ELF-1 (cell line): Measurements from ENCODE around the gene SLC18B1.
"Not testable (repeated sequence)": the region's sequence is repeated elsewhere in the genome, so short reads cannot be mapped to it uniquely, and the experiment has no call there.

Experiments used
- DNase-seq: peaks from one replicate; pipeline ENCODE4 v3.0.0-alpha.2; 2016; ENCODE audit warnings: low read depth, low spot score

The SLC18B1 gene

DNA sequence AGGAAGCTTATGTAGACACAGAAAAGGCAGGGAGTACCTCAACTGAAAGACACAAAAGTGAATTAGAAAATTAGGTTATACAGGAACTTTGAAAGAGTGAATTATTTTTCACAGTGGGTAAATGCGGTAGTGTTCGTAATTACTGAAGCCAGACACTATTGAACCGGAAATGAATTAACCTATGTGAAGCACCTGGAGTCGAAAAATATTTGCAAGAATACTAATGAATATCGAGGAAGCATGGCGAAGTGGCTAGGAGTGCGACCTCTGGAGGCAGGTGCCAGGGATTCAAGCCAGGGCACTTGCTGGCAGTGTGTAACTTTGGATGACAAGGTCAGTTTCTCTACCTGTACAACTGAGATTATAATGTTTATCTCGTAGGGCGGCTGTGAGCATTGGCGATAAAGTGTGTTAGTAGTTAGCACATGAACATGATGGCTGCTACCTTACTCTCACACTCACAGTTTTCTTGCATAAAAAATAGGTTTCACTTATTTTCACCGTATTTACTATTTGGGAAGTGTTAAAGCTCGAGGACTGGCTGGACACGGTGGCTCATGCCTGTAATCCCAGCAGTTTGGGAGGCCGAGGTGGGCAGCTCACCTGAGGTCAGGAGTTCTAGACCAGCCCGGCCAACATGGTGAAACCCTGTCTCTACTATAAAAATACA lies 567 bp upstream of the SLC18B1 start:
- DNase-seq, result peak; percentile 59

DNA sequence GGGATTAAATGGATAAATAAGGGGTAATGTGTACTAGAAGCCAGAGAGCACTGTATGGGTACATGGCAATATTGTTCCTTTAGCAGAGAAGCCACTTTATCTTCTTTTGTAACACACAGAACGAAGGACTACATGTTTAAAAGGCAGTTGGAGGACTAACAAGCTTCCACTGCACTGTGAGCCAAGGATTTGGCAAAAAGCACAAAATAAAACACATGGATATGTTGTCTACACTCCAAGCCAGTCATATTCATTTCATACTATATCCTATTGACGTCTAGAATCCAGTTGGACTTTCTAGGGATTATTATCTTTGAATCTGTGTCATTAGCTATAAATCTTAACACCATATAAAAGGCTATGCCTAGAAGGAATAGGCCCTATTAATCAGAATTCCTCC lies 3.0 kb downstream of the SLC18B1 start:
- DNase-seq, result no peak

DNA sequence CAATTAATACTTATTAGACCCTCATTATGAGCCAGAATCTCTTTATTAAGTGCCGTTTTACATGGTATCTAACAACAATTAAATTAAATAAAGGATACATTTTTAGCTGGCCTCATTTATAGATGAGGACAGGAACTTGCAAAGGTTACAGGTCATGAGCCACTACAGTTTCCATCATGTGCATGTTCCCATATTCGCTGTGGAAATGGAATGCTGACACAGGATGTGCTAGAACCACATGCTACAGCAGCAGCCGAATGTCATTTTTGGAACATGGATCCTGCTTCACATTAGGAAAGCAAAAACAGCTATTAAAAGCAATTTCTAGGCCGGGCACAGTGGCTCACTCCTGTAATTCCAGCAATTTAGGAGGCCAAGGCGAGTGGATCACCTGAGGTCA lies 5.9 kb downstream of the SLC18B1 start:
- DNase-seq, result no peak

DNA sequence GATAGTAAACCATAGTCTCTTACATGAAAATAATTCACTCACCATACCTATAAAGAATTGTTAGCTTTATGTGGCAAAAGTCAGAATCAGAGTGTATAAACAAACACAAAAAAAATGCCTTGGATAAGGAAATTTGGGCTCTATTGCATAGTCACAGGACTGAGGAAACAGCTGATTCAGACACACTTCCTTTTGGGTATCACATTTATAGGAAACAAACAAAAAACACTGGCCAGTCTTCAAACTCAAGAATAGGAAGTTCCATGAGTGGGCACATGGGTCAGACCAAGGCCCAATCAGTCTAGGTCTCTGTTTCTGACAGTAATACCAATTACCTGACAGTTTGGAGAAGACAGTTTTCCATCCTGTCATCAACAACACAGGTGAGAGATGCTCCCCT lies 8.0 kb downstream of the SLC18B1 start:
- no peak for DNase-seq

DNA sequence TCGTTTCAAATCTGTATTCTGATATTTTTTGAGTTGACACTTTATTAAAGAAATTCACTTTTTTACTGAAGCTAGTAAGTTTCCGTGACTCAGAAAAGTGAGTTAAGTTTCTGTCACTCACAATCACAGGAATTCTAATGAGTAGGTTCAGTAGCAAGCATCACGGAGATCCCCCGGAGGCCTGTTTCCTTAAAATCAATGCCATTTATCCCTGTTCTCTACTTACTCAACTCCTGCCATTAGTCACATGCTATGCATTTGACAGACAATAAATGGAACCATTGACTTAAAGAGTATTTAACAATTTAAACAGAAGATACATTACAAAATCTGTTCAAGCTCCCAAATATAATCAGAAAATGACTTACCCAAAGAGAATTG lies 9.1 kb downstream of the SLC18B1 start:
- no peak for DNase-seq

DNA sequence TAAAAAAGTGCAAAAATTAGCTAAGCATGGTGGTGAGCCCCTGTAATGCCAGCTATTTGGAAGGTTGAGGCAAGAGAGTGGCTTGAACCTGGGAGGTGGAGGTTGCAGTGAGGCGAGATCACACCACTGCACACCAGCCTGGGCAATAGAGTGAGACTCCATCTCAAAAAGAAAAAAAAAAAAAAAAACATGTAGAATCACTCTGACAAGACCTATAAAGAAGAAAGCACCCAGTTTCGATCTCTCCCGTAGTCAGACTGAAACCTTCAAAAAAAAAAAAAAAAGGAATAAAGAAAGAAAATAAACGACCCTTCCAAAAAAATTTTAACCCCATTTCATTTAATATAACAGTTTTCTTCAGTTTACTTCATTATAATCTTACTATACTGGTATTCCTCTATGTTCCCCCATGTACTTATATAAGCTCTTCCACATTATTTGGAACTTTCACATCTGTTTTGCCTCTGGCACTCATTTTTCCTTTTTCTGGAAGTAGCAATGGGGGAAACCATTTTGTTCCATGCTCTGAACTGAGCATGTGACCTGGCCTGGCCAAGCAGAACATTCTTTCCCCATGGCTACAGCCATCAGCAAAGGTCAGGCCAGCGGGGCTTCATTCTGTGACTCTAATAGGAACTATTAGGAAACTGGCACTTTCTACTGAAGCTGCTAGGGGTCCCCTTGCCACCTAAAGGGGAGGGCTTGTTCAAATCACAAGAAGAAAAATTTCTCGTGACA lies 9.6 kb downstream of the SLC18B1 start:
- DNase-seq, result peak; percentile 8

DNA sequence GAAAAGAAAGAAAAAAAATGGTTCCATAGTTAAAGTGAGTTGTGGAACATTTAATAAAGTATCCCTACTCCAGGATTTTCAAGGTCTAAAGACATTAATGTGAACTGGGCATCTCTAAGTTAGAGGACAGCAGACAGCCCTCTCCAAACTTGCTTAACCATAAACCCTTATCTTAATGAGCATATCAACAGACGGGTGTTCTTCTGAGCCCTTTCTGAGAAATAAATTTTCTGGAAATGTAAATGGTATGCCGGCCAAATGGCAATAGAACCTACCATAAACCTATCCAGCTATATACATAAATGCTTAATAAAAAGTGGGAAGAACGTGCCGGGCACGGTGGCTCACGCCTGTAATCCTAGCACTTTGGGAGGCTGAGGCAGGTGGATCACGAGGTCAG lies 12.5 kb downstream of the SLC18B1 start:
- DNase-seq, result no peak

DNA sequence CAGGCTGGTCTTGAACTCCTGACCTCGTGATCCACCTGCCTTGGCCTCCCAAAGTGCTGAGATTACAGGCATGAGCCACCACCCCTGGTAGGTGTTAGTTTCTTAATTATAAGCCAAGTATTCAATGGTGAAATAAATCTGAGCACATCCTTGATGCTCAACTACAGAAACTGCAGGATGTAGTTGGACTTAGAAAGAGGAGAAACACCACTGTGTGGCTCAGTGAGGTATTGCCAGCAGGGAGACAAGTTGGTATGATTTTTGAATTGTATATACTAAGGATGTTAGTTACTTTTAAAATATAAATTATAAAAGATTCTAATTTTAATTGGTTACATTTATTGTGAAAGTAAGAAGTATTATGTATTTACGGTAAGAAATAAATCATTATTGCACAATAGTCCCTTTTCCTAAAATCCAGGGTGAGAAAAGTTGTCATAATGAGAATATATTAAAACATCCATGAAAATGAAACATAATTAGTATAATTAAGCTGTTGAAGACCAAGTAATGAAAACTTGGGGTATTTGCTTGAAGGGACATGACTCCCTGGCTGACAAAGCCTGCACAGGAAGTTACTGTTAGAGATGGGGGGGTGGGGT lies 17.6 kb downstream of the SLC18B1 start:
- no peak for DNase-seq

DNA sequence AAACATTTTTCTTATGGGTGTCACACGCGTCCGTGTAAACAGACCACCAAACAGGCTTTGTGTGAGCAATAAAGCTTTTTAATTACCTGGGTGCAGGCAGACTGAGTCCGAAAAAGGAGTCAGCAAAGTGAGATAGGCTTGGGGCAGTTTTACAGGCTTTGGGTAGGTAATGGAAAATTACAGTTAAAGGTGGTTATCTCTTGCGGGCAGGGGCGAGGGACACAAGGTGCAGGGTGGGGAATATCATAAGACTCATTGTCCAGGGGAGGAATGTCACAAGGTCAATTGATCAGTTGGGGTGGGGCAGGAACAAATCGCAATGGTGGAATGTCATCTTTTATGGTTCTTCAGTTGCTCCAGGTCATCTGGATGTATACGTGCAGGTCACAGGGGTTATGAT lies 20.6 kb downstream of the SLC18B1 start:
- DNase-seq, result not testable (repeated sequence)

DNA sequence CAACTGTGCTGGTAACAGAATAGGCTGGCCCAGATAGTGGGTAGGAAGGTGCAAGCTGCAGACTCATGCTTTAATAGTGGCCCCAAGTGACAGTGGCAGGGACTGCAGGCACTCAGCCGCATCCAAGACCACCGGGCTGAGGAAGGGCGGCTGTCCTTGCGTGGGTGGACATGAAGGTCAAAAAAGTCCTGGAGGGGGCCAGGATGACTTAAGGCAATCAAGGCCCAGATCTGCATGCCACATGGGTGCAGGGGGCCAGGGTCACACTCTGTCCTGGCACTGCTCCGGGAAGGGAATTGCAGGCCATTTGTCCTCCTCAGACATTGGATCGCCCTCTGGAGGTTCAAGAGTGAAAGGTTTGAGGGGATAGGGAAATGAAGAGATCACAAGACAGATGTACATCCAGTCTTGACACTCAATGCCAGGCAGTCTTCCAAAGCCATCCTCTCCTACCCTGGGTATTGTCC lies 30.4 kb downstream of the SLC18B1 start:
- peak; percentile 80 for DNase-seq

DNA sequence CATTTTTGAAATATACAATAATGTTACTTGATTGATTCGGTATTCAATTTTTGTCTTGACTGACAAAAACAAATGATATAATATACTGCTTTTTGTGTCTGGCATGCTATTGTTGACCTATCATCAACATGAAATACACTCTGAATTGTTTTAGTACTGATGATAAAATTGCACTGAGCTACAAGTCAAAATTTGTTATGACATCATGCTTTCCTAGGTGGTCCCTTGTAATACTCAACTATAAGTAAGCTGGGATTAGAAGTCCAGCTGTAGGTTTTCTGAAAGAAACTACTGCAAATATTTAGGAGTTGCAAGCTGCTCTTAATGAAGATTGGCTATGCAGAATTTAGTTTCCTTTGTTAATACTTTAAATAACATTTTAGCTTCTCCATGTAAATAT lies 32.9 kb downstream of the SLC18B1 start:
- no peak for DNase-seq

DNA sequence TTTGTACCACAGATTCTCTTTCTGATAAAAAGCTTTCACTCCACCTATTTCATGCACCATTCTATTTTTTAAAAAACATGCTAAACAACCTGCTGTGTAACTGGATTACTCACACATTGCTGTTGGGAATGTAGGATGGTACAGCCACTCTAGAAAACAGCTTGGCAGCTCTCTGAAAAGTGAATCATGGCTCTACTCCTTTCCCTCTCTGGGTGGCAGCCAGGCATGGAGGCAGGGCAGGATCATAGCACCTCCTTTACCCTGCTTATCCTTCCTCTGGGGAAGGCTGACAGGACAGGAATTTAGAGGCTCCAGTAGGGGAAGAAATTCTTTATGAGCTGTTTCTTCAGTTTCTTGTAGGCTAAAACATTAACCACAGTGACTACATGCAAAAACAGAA lies 34.1 kb downstream of the SLC18B1 start:
- no peak for DNase-seq

DNA sequence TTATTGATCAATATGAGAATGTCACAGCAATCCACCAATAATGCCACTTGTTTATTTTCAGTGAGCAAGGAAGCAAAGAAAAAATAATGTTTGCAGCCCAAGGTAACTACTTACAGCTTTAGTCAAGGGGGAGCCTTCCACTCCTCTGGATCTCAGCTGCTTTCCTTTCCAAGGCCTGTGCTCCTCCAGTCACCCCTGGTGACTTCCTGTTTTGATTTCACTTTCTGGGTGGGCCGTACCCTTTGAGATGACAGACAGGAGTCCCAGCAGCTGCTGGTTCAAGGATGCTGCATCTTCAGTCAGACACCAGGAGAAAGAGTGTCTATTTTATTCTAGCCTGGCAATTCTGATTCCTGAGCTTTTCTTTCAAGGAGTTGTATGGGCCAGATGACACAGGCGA lies 35.2 kb downstream of the SLC18B1 start:
- DNase-seq, result no peak

DNA sequence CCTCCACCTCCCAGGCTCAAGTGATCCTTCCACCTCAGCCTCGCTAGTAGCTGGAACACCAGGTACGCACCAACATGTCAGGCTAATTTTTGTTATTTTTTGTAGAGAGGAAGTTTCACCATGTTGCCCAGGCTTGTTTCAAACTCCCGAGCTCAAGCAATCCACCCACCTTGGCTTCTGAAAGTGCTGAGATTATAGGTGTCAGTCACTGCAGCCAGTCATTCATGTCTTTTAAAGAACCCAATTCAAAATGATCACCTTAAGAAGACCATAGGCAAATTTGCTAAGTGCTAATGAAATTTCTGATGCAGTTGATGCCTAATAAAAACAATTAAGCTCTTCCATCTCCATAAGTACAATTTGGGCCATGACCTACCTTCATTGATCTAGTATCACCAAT lies 38.2 kb downstream of the SLC18B1 start:
- no peak for DNase-seq

DNA sequence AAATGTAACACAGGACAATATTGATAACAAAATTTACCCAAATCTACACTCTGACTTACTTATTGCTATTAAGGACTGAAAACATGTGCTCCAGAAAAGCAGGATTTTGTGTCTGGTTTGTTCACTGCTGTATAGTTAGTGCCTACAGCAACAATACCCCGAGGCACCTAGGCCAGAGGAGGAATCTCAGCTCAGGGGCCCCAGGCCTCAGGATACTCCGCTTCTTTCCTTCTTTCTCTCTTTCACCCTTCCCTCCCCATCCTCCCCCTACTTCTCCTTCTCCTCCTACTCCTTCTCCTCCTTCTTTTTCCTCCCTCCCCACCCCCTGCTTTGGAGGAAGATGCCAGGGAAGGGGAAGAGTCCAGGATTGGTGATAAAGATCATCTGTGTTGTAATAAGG lies 39.7 kb downstream of the SLC18B1 start:
- DNase-seq, result no peak

DNA sequence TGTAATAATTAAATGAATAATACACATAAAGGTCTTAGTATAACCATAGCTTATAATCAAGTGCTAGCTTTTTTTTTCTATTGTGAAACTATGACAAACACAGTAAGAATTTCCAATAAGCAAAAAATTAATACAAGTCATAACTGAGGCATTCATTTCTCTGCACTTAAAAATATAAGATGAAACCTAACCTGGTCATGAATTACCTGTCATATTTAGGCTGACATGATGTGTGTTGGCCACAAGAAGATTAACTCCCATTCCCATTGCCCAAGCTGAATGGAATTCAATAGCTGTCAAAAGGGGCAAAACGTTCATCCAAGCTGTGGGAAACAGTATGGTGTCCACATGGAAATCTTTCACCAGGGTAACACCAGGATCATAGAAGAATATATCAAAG lies 46.2 kb downstream of the SLC18B1 start:
- DNase-seq, result no peak

DNA sequence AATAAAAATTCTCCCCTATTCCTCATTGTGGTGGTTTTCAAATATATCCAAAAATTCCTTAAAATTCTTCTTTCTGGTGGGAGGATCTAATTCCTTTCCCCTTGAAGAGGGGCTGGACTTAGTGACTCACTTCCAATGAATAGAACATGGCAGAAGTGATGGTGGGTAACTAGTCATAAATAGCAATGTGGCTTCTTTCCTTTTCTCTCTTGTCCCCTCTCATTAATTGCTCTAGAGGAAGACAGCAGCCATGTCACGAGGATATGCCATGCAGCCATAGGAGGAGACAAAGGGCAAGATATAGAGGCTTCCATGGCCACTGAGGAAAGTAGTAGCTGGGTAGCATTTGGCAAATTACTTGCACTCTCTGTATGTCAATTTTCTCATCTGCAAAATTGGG lies 46.6 kb downstream of the SLC18B1 start:
- no peak for DNase-seq

DNA sequence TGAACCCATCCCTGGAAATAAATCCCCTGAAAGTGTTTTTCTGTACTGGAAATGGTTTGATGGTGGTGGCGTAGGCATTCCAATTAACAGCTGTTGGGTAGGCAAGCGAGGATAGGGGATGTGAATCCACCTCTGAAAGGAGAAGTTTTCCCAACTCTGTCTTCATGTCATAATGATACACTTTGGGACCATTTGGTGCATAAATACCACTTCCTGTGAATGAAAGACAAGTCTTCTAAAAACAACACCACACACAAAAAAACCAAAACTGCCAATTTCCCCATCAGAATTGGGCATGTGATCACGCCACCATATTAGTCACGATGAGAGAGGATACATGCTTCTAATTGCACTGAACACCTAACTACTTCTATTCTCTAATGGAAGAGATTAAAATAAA lies 47.1 kb downstream of the SLC18B1 start:
- no peak for DNase-seq

DNA sequence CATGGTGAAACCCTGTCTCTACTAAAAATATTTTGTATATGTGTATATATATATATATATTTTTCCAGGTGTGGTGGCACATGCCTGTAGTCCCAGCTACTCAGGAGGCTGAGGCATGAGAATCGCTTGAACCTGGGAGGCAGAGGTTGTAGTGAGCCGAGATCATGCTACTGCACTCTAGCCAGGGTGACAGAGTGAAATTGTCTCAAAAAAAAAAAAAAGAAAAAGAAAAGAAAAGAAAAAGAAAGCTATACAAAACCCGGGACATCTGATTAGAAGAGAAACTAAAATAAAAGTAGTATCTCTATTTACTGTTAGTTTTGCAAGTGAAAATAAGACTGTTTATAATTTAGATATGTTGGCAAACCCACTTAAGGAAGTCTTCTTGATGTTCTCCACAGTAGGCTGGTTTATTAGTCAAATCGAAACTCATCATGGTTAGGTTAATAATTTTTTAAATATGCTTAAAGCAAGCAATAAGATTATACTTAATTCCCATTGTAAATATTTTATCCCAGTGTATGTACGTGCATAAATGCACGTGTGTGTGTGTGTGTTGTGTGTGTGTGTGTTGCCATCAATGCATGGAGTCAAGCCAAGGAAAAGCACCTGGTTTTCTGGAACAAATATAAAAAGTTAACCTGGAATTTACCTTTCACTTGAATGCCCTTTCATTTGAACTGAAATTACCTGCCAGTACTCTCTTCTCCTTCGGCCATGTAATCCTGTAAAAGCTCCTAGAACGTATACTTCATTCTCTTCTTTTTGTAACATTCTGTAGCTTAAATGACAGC lies 47.8 kb downstream of the SLC18B1 start:
- DNase-seq, result no peak

DNA sequence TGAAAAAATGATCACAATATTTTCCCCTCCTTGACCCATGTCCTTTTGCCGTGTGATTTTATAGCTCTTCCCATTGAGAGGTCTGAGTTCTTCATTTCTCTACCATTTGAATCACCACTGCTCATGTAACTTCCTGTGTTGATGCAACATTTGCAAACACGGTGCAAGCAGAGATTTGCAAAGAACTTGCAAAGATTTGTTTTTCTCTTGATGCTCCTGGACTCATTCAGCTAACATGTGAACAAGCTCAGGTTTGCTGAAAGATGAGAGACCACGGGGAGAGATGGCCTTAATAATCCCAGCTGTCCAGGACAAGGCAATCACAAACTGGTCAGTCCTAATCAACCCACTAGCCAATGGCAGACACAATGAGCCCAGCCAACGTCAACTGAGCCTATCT lies 49.3 kb downstream of the SLC18B1 start:
- no peak for DNase-seq

DNA sequence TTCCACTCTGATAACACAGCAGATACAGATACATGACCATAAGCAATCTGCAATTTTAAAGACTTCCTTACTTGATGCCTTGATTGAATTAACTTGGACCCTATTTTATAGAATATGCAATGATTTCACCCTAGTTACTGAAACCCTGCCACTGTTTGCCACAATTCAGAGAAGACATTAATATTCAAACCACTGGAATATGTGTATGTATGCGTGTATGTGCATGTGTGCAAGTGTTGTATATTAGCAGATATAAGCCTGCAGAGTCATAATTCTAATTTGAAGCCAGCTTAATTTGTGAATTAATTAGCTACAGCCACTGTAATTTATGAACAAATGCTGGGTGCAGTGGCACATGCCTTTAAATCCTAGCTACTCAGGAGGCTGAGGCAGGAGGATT lies 50.0 kb downstream of the SLC18B1 start:
- no peak for DNase-seq

DNA sequence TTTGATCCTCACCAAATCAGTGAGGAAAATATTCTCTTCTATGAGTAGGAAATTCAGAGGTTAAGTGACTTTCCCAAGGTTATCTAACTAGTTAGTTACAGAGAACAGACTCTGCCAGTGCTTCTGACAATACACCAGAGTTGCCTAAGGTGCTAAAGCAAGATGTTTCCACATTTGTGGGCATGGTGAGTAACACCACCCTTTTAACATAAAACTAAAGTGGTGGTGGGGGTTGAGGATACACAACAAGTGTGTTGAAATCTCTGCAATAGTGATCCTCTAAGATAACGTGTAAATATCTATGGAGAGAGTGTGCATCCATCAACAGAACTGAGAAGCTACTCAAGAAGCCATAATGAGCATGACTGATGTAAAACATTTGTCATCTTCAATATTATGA lies 52.4 kb downstream of the SLC18B1 start:
- no peak for DNase-seq
